Subcutaneous abdominal adipose tissue (tissue), 5 donors: ENCODE data around the gene SRGAP2C.
"Not testable (repeated sequence)": the region's sequence is repeated elsewhere in the genome, so short reads cannot be mapped to it uniquely, and the experiment has no call there.

Source experiments
- H3K27ac ChIP-seq: one replicate; pipeline ENCODE4 v1.7.0; 2013; ENCODE audit warnings: low read depth, mild to moderate bottlenecking, inconsistent platforms, low read length, moderate library complexity
- H3K27me3 ChIP-seq, 5 donors: one replicate each; pipeline ENCODE4 v1.7.0; 2013; ENCODE audit warnings: low read length in 5 of 5, inconsistent platforms in 1 of 5; ENCODE audit not compliant: control insufficient read depth in 5 of 5, insufficient read depth in 4 of 5
- H3K36me3 ChIP-seq, 5 donors: one replicate each; pipeline ENCODE4 v1.7.0; 2013; ENCODE audit warnings: low read length in 5 of 5; ENCODE audit not compliant: control insufficient read depth in 5 of 5, insufficient read depth in 5 of 5
- H3K4me1 ChIP-seq, 5 donors: one replicate each; pipeline ENCODE4 v1.7.0; 2013; ENCODE audit warnings: low read length in 5 of 5, mild to moderate bottlenecking in 3 of 5, moderate library complexity in 1 of 5; ENCODE audit not compliant: control insufficient read depth in 5 of 5, insufficient read depth in 5 of 5
- H3K4me3 ChIP-seq, 5 donors: one replicate each; pipeline ENCODE4 v1.7.0; 2013; ENCODE audit warnings: low read length in 5 of 5, low read depth in 1 of 5
- H3K9ac ChIP-seq, 5 donors: one replicate each; pipeline ENCODE4 v1.7.0; 2013; ENCODE audit warnings: low read length in 5 of 5, mild to moderate bottlenecking in 4 of 5, moderate library complexity in 3 of 5
- H3K9me3 ChIP-seq, 5 donors: one replicate each; pipeline ENCODE4 v1.7.0; 2013; ENCODE audit warnings: low read length in 5 of 5; ENCODE audit not compliant: control insufficient read depth in 5 of 5
- donor health status: healthy.
- donor health status: healthy.
- donor health status: healthy.
- donor health status: healthy.
- donor health status: healthy.

Gene SRGAP2C

GRCh38 chr1:121258134-121258533 lies 73.4 kb downstream of the SRGAP2C start:
- not testable (repeated sequence) for H3K4me1 ChIP-seq, H3K36me3 ChIP-seq, H3K27me3 ChIP-seq, H3K9me3 ChIP-seq, H3K9ac ChIP-seq, H3K4me3 ChIP-seq, H3K27ac ChIP-seq

GRCh38 chr1:121260205-121260604 lies 75.4 kb downstream of the SRGAP2C start:
- H3K4me3 ChIP-seq, H3K27me3 ChIP-seq, H3K27ac ChIP-seq, H3K9ac ChIP-seq, H3K4me1 ChIP-seq, H3K36me3 ChIP-seq, H3K9me3 ChIP-seq: not testable (repeated sequence)

- H3K4me3 ChIP-seq, H3K27ac ChIP-seq, H3K9ac ChIP-seq, H3K9me3 ChIP-seq, H3K36me3 ChIP-seq, H3K4me1 ChIP-seq, H3K27me3 ChIP-seq: not testable (repeated sequence)
Measured at GRCh38 chr1:121262163-121262562, 77.4 kb downstream of the SRGAP2C start.

GRCh38 chr1:121263789-121264244 lies 79.0 kb downstream of the SRGAP2C start:
- not testable (repeated sequence) for H3K27ac ChIP-seq, H3K36me3 ChIP-seq, H3K27me3 ChIP-seq, H3K9ac ChIP-seq, H3K4me1 ChIP-seq, H3K9me3 ChIP-seq, H3K4me3 ChIP-seq

- not testable (repeated sequence) for H3K27ac ChIP-seq, H3K4me1 ChIP-seq, H3K9ac ChIP-seq, H3K27me3 ChIP-seq, H3K9me3 ChIP-seq, H3K4me3 ChIP-seq, H3K36me3 ChIP-seq
Measured at GRCh38 chr1:121267072-121267471, 82.3 kb downstream of the SRGAP2C start.

GRCh38 chr1:121269309-121269708 lies 84.5 kb downstream of the SRGAP2C start:
- not testable (repeated sequence) for H3K9me3 ChIP-seq, H3K27me3 ChIP-seq, H3K4me3 ChIP-seq, H3K4me1 ChIP-seq, H3K36me3 ChIP-seq, H3K27ac ChIP-seq, H3K9ac ChIP-seq

GRCh38 chr1:121269973-121270372 lies 85.2 kb downstream of the SRGAP2C start:
- H3K4me3 ChIP-seq, H3K27me3 ChIP-seq, H3K4me1 ChIP-seq, H3K9me3 ChIP-seq, H3K27ac ChIP-seq, H3K9ac ChIP-seq, H3K36me3 ChIP-seq: not testable (repeated sequence)

GRCh38 chr1:121271143-121271715 lies 86.5 kb downstream of the SRGAP2C start:
- not testable (repeated sequence) for H3K4me1 ChIP-seq, H3K4me3 ChIP-seq, H3K27me3 ChIP-seq, H3K9me3 ChIP-seq, H3K27ac ChIP-seq, H3K36me3 ChIP-seq, H3K9ac ChIP-seq

GRCh38 chr1:121275435-121275834 lies 90.7 kb downstream of the SRGAP2C start:
- H3K4me3 ChIP-seq, H3K9me3 ChIP-seq, H3K9ac ChIP-seq, H3K27ac ChIP-seq, H3K36me3 ChIP-seq, H3K4me1 ChIP-seq, H3K27me3 ChIP-seq: not testable (repeated sequence)

GRCh38 chr1:121278202-121278601 lies 93.4 kb downstream of the SRGAP2C start:
- H3K4me1 ChIP-seq, H3K27me3 ChIP-seq, H3K4me3 ChIP-seq, H3K36me3 ChIP-seq, H3K27ac ChIP-seq, H3K9ac ChIP-seq, H3K9me3 ChIP-seq: not testable (repeated sequence)
